ENCODE measurements around the gene ZNF200. TPM values are rescaled to one million over a fixed set of nuclear protein-coding genes. Genes with fewer than 3 reads are reported as not detected.
A peak's percentile ranks its signal among the peaks of the same experiment; 100 is the strongest.
"Not testable (repeated sequence)": the region's sequence is repeated elsewhere in the genome, so short reads cannot be mapped to it uniquely, and the experiment has no call there.

ZNF200 gene
- total RNA-seq, 4 donors from 2014 or later: 4.3 to 10.1 (median 4.6) TPM

GRCh38 chr16:3183445-3184139 lies 51.4 kb downstream of the ZNF200 start:
- H3K9me3 ChIP-seq: no peaks in the 10 kb centered on the region
- 12 to 13% methylated on average over 17 to 25 of the region's 42 CpGs for WGBS, 2 donors
- peak overlapping the region; percentile 25 to 47 (median 36) for H3K4me3 ChIP-seq
- H3K4me1 ChIP-seq: peaks cover 14 to 28% (median 16%) of the 10 kb centered on the region in 3 donors
- intact Hi-C loops (cut with DNase I): no loop called here
- no peak overlapping the region for H3K27ac ChIP-seq
- H3K27me3 ChIP-seq: peaks cover 12 to 100% (median 27%) of the 10 kb centered on the region in 4 donors
- DNase-seq: no peak
- TF ChIP-seq POLR2A (IDR thresholded peaks at IDR 0.05) (no peak), CTCF (IDR thresholded peaks at IDR 0.05) (no peak)
- H3K36me3 ChIP-seq: no peaks in the 10 kb centered on the region

DNA sequence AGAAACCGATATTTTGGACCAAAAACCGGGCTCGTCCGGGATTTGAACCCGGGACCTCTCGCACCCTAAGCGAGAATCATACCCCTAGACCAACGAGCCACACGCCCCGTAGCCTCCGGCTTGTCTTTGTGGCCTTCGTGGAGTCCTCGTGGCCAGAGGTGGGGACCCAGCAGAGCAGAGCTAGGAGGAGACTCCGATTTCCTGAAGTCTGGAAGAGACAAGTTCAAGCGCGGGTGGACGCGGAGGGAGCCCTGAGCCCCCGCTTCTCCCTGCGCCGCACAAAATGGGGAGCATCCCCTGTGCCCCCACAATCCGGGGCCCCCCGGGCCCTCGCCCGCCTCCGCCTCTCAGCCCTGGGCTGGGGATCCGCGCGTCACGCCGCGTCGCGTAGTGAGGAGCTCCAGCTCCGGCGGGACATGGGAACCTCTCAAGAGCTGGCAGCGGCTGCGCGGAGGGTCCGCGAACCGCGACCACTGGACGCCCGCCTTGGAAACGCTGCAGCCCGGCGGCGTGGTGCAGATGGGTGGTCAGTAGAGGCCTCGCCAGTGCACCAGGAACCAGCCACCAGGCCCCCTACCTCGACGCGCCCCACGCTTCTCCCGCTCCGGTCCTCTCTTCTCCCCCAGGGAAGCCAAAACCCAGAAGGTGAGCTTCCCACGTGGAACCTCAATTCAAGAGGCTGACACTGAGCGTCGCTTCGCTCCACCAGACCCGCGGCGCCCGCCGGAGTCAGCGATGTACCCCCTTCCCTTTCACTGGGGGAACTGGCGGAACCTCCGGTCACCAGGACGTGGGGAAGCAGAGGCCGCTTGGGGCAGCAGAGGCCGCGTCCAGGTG lies 52.1 kb downstream of the ZNF200 start:
- 4 to 6% methylated on average over 13 to 14 of the region's 72 CpGs for WGBS, 2 donors
- DNase-seq: no peak
- Histone ChIP-seq H3K4me1 (peaks cover 9 to 21% (median 10%) of the 10 kb centered on the region in 3 donors), H3K27ac (no peak overlapping the region), H3K9me3 (no peaks in the 10 kb centered on the region), H3K27me3 (peaks cover 7 to 100% (median 22%) of the 10 kb centered on the region in 4 donors), H3K4me3 (peak overlapping the region; percentile 25 to 47 (median 36)), H3K36me3 (no peaks in the 10 kb centered on the region)
- intact Hi-C loops (cut with DNase I): no loop called here
- TF ChIP-seq POLR2A (IDR thresholded peaks at IDR 0.05): no peak
- TF ChIP-seq CTCF (IDR thresholded peaks at IDR 0.05): peak in 3 of 6 experiments; percentile 9 to 47 (median 19)

DNA sequence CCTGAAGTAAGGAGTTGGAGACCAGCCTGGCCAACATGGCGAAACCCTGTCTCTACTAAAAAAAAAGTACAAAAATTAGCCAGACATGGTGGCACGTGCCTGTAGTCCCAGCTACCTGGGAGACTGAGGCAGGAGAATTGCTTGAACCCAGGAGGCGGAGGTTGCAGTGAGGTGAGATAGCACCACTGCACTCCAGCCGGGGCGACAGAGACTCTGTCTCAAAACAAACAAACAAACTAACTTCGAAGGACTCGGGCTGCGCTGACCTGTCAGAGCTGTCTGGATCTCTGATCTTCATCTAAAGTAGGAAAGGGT lies 52.7 kb downstream of the ZNF200 start:
- peak overlapping the region in 1 of 4 donors; percentile 47 for H3K4me3 ChIP-seq
- intact Hi-C loops (cut with DNase I): not testable (repeated sequence)
- WGBS, 2 donors: 15 to 30% methylated on average over 5 to 8 of the region's 8 CpGs

GRCh38 chr16:3180445-3180878 lies 54.5 kb downstream of the ZNF200 start:
- H3K9me3 ChIP-seq: no peaks in the 10 kb centered on the region
- no peak overlapping the region for H3K4me3 ChIP-seq
- H3K36me3 ChIP-seq: no peaks in the 10 kb centered on the region
- DNase-seq: no peak
- WGBS, 2 donors: 33 to 61% methylated on average over 15 to 21 of the region's 21 CpGs
- H3K27ac ChIP-seq: no peak overlapping the region
- intact Hi-C loops (cut with DNase I): no loop called here
- H3K4me1 ChIP-seq: peaks cover 10 to 22% (median 10%) of the 10 kb centered on the region in 3 donors
- no peak for TF ChIP-seq POLR2A (IDR thresholded peaks at IDR 0.05)
- TF ChIP-seq CTCF (IDR thresholded peaks at IDR 0.05): no peak
- H3K27me3 ChIP-seq: peaks cover 11 to 100% (median 25%) of the 10 kb centered on the region in 4 donors

More for the DNA sequence above, 52.7 kb downstream of the ZNF200 start:
- H3K9me3 ChIP-seq, H3K36me3 ChIP-seq, DNase-seq, H3K27ac ChIP-seq: not testable (repeated sequence)
- Histone ChIP-seq H3K4me1 (peaks cover 9 to 19% (median 10%) of the 10 kb centered on the region in 3 donors), H3K27me3 (peaks cover 7 to 100% (median 21%) of the 10 kb centered on the region in 4 donors)

DNA sequence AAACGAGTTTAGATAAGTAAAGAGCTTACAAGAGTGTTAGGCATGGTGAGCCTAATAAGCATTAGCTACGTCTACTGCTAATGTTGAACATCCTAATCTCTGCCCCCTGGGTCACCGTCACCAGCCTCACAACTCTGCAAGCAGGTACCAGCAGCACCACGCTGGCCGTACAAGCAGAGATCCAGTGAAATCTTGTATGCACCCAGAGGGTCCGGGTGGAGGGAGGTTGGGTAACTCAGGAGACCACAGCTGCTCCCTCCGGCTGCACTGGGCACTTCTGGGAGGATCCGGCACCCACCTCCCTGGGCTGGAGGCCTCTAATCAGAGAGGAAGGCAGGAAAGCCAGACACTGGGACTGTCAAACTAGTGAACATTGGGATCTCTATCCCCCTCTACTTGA lies 55.3 kb downstream of the ZNF200 start:
- H3K4me1 ChIP-seq: peaks cover 16 to 30% (median 17%) of the 10 kb centered on the region in 3 donors
- no peaks in the 10 kb centered on the region for H3K36me3 ChIP-seq
- 60 to 65% methylated on average over 5 to 6 of the region's 8 CpGs for WGBS, 2 donors
- no peaks in the 10 kb centered on the region for H3K9me3 ChIP-seq
- peaks cover 13 to 100% (median 34%) of the 10 kb centered on the region in 4 donors for H3K27me3 ChIP-seq
- no peak for DNase-seq
- H3K4me3 ChIP-seq: no peak overlapping the region
- intact Hi-C loops (cut with DNase I): no loop called here
- no peak overlapping the region for H3K27ac ChIP-seq
- no peak for TF ChIP-seq CTCF (IDR thresholded peaks at IDR 0.05)
